Measurements from ENCODE around the gene PPAN. TPM values are rescaled to one million over a fixed set of nuclear protein-coding genes. Genes with fewer than 3 reads are reported as not detected.

The PPAN gene
- total RNA-seq, 1 experiment from 2014 or later, result 101 TPM

DNA sequence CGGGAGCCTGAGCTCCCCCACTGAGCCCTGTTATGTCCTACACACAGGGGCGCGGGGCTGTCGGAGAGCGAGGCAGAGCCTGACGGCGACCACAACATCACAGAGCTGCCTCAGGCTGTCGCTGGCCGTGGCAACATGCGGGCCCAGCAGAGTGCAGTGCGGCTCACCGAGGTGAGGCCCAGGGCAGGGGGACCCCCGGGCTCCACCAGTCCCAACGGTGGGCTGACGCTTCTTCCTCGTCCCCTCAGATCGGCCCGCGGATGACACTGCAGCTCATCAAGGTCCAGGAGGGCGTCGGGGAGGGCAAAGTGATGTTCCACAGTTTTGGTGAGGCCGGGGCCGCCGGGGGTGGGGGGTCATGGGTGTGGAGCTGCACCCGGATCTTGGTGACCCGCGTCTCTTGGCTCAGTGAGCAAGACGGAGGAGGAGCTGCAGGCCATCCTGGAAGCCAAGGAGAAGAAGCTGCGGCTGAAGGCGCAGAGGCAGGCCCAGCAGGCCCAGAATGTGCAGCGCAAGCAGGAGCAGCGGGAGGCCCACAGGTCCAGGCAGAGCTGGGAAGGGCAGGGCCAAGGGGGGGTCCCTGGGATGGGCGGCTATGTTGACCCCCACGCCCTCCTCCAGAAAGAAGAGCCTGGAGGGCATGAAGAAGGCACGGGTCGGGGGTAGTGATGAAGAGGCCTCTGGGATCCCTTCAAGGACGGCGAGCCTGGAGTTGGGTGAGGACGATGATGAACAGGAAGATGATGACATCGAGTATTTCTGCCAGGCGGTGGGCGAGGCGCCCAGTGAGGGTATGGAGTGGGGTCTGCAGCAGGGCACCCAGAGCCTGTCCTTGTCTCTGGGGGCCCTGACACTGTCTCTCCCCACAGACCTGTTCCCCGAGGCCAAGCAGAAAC lies 4.2 kb downstream of the PPAN start:
- BruUV-seq (replicated peaks), result no TSS peak
- Histone ChIP-seq H3K4me1 (ENCODE audit: control insufficient read depth in 1 of 2, insufficient read depth in 2 of 2, low read length in 2 of 2) (peaks cover 12 to 53% of the 10 kb centered on the region in 2 experiments), H3K4me3 (replicated peaks in 1 of 2; ENCODE audit: low read depth in 1 of 2, low read length in 2 of 2) (no peak overlapping the region), H2AFZ (ENCODE audit: low read depth, low read length, poor library complexity, severe bottlenecking) (no peak overlapping the region), H3K79me2 (ENCODE audit: insufficient read depth, low read length) (peaks cover 46% of the 10 kb centered on the region), H3K27ac (ENCODE audit: low read depth, low read length) (no peak overlapping the region), H3K4me2 (ENCODE audit: low read length) (no peak overlapping the region), H3K27me3 (ENCODE audit: insufficient read depth, low read length) (no peaks in the 10 kb centered on the region), H3K9me3 (ENCODE audit: control insufficient read depth in 1 of 2, insufficient read depth in 1 of 2, low read depth in 1 of 2, low read length in 2 of 2) (no peaks in the 10 kb centered on the region), H4K20me1 (ENCODE audit: insufficient read depth) (no peaks in the 10 kb centered on the region), H3K36me3 (ENCODE audit: control insufficient read depth in 1 of 2, insufficient read depth in 2 of 2, low read length in 2 of 2) (peaks cover 36 to 47% of the 10 kb centered on the region in 2 experiments), H3K9me2 (ENCODE audit: insufficient read depth) (no peaks in the 10 kb centered on the region), H3K9ac (ENCODE audit: low read length) (no peak overlapping the region)
- DNase-seq (ENCODE audit: low read depth, low spot score) (no peak), ATAC-seq (no peak)
- RAD21 ChIA-PET (ENCODE audit: low non-redundant PET in 1 of 2, low total read pairs in 2 of 2, uncharacterized antibody in 2 of 2, unreplicated experiment in 2 of 2), result no interaction called here
- CTCF ChIA-PET, result interaction anchor here (1.8 kb wide), 1 partner anchor 11 kb away, joined by 6 read pairs; no protein-coding TSS in a partner anchor
- POLR2A ChIA-PET, result no interaction called here
- TF ChIP-seq CBX3 (IDR thresholded peaks at IDR 0.05; ENCODE audit: low read depth) (no peak), CEBPB (IDR thresholded peaks at IDR 0.05; ENCODE audit: low read depth) (no peak), SP1 (IDR thresholded peaks at IDR 0.05; ENCODE audit: low read depth) (no peak), EZH2phosphoT487 (IDR thresholded peaks at IDR 0.05; ENCODE audit: borderline replicate concordance) (no peak), ELF1 (IDR thresholded peaks at IDR 0.05; ENCODE audit: borderline replicate concordance, low read depth) (no peak), ZFX (IDR thresholded peaks at IDR 0.05) (no peak), POLR2AphosphoS5 (IDR thresholded peaks at IDR 0.05; ENCODE audit: low read depth, low read length) (no peak), SRF (IDR thresholded peaks at IDR 0.05; ENCODE audit: low read depth) (no peak), TCF7L2 (IDR thresholded peaks at IDR 0.05; ENCODE audit: borderline replicate concordance, extremely low read depth, insufficient read depth, insufficient read length) (no peak), REST (IDR thresholded peaks at IDR 0.05; ENCODE audit: low read depth) (no peak), JUND (IDR thresholded peaks at IDR 0.05) (no peak), YY1 (IDR thresholded peaks at IDR 0.05; ENCODE audit: extremely low read depth, insufficient replicate concordance, low read depth, low read length) (no peak), ZNF274 (IDR thresholded peaks at IDR 0.05; ENCODE audit: low read depth, low read length) (no peak)
- TF ChIP-seq, protein P1, sequence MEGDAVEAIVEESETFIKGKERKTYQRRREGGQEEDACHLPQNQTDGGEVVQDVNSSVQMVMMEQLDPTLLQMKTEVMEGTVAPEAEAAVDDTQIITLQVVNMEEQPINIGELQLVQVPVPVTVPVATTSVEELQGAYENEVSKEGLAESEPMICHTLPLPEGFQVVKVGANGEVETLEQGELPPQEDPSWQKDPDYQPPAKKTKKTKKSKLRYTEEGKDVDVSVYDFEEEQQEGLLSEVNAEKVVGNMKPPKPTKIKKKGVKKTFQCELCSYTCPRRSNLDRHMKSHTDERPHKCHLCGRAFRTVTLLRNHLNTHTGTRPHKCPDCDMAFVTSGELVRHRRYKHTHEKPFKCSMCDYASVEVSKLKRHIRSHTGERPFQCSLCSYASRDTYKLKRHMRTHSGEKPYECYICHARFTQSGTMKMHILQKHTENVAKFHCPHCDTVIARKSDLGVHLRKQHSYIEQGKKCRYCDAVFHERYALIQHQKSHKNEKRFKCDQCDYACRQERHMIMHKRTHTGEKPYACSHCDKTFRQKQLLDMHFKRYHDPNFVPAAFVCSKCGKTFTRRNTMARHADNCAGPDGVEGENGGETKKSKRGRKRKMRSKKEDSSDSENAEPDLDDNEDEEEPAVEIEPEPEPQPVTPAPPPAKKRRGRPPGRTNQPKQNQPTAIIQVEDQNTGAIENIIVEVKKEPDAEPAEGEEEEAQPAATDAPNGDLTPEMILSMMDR (IDR thresholded peaks at IDR 0.05 in 2 of 3, conservative IDR thresholded peaks at IDR 0.05 in 1 of 3; ENCODE audit: borderline replicate concordance in 1 of 3, insufficient read depth in 1 of 3, low read depth in 2 of 3, low read length in 2 of 3), result no peak
- intact Hi-C loops (cut with micrococcal nuclease), result no loop called here
